Left lung (tissue), 10 donors: ENCODE data around the gene CCDC188. TPM values are rescaled to one million over a fixed set of nuclear protein-coding genes. Genes with fewer than 3 reads are reported as not detected.

Source experiments
- ATAC-seq: fragments of 200-7000 bp; cut with Tn5 transposase; one replicate; pipeline ENCODE4 v1.9.1; 2020; ENCODE audit warnings: moderate library complexity
- DNase-seq, 4 donors: peaks; one replicate each; pipeline ENCODE4 v3.0.0-alpha.2; 2013 to 2020
- H3K27ac ChIP-seq, 2 donors: fragments of 200-600 bp; sonication (generic) in 1 of 2; one replicate each; pipeline versions ENCODE4 v1.5.0 to v1.8.0; 2020 to 2021
- H3K27me3 ChIP-seq, 2 donors: fragments of 200-600 bp; sonication (generic) in 1 of 2; one replicate each; pipeline versions ENCODE4 v1.5.0 to v1.8.0; 2020 to 2021
- H3K36me3 ChIP-seq, 2 donors: fragments of 200-600 bp; sonication (generic) in 1 of 2; one replicate each; pipeline versions ENCODE4 v1.5.0 to v1.8.0; 2020 to 2021
- H3K4me1 ChIP-seq, 2 donors: fragments of 200-600 bp; one replicate each; pipeline ENCODE4 v1.8.0; 2021
- H3K4me3 ChIP-seq, 2 donors: fragments of 200-600 bp; sonication (generic) in 1 of 2; one replicate each; pipeline versions ENCODE4 v1.5.0 to v1.8.0; 2020 to 2021; ENCODE audit warnings: mild to moderate bottlenecking in 1 of 2
- H3K9me3 ChIP-seq, 2 donors: fragments of 200-600 bp; sonication (generic) in 1 of 2; one replicate each; pipeline versions ENCODE4 v1.5.0 to v1.8.0; 2020 to 2021
- intact Hi-C, 2 donors: fragments of 100-400 bp; cut with DNase I; formaldehyde crosslinking; loops; one replicate each; pipeline versions ENCODE4 v1.11.2 to v1.14.2; 2022
- polyA plus RNA-seq, 6 donors: library from polyadenylated mRNA; unstranded; fragments of 120-200 nt; gene quantifications; one replicate each; pipeline ENCODE4 v1.2.1, GENCODE V29; 2013; ENCODE audit not compliant: insufficient read length in 6 of 6
- total RNA-seq, 2 donors: library from RNA; stranded (reverse); fragmentation: NEBNext Ultra II Directional; extraction: Animal tissue kit (Norgen Biotek cat#: 25700); gene quantifications; one replicate each; pipeline ENCODE4 v1.2.1, GENCODE V29; 2021
- TF ChIP-seq, protein P1 (sequence below), 2 donors: fragments of 200-600 bp; sonication (generic) in 1 of 2; IDR thresholded peaks; one replicate each; pipeline versions ENCODE4 v1.5.0 to v1.8.0; 2021; ENCODE audit warnings: antibody characterized with exemption in 2 of 2
- donor health status: DM: no; HTN: yes; CAD: no.
- donor health status: DM: no; HTN: no; CAD: no.

The CCDC188 gene
- total and polyA plus RNA-seq, 8 donors, result 1.1 to 3.9 (median 1.7) TPM

DNA sequence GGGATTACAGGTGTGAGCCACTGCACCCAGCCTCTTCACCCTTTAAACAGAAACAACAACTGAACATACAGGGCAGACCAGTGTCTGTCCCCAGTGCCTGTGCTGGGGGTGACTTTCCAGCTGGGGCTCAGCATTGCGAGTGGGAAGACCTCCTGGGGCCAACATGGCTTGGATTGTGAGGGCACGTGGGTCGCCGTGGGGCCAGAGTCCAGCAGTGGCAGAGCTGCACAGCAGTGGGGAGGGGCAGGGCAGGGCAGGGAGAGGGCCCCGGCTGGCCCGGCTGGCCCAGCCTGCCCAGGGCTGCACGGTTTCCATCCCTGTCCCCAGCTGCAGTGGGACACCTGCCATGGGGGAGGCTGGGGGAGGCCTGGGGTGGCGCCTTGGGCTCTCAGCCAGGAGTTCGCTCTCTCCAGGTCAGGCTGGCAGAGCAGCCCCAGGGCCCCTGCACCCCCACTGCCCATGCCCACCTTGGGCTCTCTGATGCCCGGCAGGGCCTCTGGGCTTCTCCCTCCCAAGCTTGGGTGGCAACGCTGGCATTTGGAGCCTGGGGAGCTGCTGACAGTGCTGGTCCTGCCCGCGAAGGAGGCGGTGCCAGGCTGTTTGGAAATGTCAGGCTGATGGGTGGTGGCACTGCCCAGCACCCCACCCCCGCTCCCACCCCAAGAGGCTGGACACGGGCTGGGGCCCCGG, 30.5 kb upstream of the CCDC188 start:
- no peak for DNase-seq
- intact Hi-C loops, result no loop called here
- no peaks in the 10 kb centered on the region for H3K36me3 ChIP-seq

DNA sequence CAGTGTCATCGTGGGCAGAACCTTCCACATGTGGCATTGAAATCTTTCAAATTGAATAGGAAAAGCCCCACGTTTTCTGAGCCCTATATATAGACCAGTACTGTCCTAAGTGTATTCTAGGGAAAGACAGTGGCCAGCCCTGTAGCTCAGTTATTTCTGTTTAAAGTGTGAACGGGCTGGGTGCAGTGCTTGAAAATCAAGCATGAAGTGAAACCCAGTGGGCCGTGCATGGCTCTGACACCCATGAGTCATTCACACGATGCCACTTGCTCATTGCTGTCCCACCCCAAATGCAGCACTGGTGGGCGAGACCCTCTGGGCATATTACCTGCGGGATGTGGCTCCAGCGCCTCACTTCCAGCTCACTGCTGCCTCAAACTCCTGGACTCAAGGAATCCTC, 29.8 kb upstream of the CCDC188 start:
- TF ChIP-seq, protein P1, sequence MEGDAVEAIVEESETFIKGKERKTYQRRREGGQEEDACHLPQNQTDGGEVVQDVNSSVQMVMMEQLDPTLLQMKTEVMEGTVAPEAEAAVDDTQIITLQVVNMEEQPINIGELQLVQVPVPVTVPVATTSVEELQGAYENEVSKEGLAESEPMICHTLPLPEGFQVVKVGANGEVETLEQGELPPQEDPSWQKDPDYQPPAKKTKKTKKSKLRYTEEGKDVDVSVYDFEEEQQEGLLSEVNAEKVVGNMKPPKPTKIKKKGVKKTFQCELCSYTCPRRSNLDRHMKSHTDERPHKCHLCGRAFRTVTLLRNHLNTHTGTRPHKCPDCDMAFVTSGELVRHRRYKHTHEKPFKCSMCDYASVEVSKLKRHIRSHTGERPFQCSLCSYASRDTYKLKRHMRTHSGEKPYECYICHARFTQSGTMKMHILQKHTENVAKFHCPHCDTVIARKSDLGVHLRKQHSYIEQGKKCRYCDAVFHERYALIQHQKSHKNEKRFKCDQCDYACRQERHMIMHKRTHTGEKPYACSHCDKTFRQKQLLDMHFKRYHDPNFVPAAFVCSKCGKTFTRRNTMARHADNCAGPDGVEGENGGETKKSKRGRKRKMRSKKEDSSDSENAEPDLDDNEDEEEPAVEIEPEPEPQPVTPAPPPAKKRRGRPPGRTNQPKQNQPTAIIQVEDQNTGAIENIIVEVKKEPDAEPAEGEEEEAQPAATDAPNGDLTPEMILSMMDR (IDR thresholded peaks at IDR 0.05), result no peak
- intact Hi-C loops, result no loop called here
- H3K9me3 ChIP-seq, result no peaks in the 10 kb centered on the region
- no peak overlapping the region for H3K27ac ChIP-seq
- no peak overlapping the region for H3K4me3 ChIP-seq
- no peaks in the 10 kb centered on the region for H3K4me1 ChIP-seq
- DNase-seq (no peak), ATAC-seq (no peak)
- no peaks in the 10 kb centered on the region for H3K36me3 ChIP-seq
- no peaks in the 10 kb centered on the region for H3K27me3 ChIP-seq

More for the DNA sequence above, 30.5 kb upstream of the CCDC188 start:
- no peak for ATAC-seq
- Histone ChIP-seq H3K27ac (no peak overlapping the region), H3K9me3 (no peaks in the 10 kb centered on the region), H3K4me3 (no peak overlapping the region), H3K4me1 (no peaks in the 10 kb centered on the region), H3K27me3 (no peaks in the 10 kb centered on the region)
- TF ChIP-seq, protein P1 (IDR thresholded peaks at IDR 0.05), result no peak

DNA sequence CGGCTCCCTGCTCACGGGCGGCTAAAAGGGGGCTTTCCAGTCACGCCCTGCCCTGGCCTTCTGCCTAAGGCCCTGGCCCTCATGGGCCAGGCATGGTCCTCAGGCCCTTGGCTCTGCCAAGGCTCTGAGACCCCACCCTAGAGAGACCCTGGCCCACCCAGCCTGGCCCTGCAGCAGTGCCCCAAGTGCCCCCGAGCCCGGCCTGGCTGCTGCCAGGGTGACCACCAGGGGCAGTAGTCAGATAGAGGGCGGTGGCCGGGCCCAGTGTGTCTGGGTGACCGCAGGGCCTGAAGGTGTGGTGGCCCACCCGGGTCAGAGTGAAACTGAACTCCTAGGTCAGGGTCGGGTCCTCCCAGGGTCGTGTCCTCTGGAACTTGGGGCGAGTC, 29.4 kb upstream of the CCDC188 start:
- no peaks in the 10 kb centered on the region for H3K9me3 ChIP-seq
- no peak overlapping the region for H3K27ac ChIP-seq
- no peaks in the 10 kb centered on the region for H3K36me3 ChIP-seq
- TF ChIP-seq, protein P1 (IDR thresholded peaks at IDR 0.05), result no peak
- H3K4me3 ChIP-seq, result no peak overlapping the region
- H3K27me3 ChIP-seq, result no peaks in the 10 kb centered on the region
- H3K4me1 ChIP-seq, result no peaks in the 10 kb centered on the region
- intact Hi-C loops, result no loop called here
- ATAC-seq (no peak), DNase-seq (no peak)

DNA sequence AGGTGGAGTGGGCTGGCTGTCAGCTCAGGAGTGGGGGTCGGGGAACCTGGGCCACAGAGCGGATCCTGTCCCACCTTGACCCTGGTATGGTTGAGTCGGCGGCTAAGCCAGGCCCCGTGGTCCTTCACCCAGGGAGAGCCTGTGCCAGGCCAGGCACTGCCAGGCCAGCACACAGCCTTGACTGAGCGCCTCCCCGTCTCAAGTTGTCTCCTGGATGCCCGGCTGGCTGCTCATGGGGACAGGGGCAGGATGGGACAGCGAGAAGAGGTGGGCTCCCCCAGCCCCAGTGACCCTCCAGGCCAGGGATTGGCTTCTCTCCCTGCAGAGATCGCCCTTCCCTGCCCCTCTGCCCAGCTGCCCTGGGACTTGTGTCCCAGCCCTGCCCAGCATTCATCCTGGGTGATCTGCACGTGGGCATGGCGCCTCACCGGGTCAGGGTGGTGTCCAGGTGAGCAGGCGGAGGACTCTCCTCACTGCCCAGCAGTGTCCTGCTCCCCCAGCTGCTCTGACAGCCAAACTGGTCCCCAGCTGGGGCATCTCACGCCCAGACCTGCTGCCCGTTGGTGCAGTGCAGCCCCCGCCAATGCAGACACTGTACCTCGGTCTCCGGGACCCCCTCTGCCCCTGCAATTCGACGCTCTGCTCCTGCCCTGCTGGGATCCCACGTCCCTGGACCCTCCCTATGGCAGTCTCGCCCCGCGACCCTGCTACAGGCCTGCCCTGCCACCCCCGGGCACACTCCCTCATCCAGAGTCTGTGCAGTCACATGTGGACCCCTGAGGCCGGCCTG, 28.8 kb upstream of the CCDC188 start:
- TF ChIP-seq, protein P1 (IDR thresholded peaks at IDR 0.05), result no peak
- no peak for ATAC-seq
- Histone ChIP-seq H3K4me3 (no peak overlapping the region), H3K9me3 (no peaks in the 10 kb centered on the region), H3K27ac (no peak overlapping the region), H3K36me3 (no peaks in the 10 kb centered on the region), H3K4me1 (no peaks in the 10 kb centered on the region), H3K27me3 (no peaks in the 10 kb centered on the region)
- intact Hi-C loops, result no loop called here
- DNase-seq, result no peak

DNA sequence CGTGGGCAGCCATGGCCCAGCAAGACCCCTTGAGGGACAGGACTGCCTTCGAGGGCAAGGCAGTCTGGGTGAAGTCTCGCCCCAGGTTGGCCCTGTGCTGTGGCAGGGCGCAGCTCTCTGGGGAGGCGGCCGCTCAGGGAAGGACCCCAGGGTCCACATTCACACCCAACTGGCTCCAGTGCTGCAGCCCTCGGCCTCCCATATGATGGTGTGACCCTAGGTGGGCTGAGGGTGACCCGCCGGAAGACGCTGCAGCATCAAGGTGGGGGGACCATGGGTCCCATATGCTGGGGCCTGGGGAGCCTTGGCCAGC, 28.0 kb upstream of the CCDC188 start:
- Histone ChIP-seq H3K4me1 (no peaks in the 10 kb centered on the region), H3K9me3 (no peaks in the 10 kb centered on the region), H3K27ac (no peak overlapping the region), H3K4me3 (no peak overlapping the region), H3K36me3 (no peaks in the 10 kb centered on the region), H3K27me3 (no peaks in the 10 kb centered on the region)
- DNase-seq, result no peak
- no peak for ATAC-seq
- TF ChIP-seq, protein P1 (IDR thresholded peaks at IDR 0.05), result no peak
- intact Hi-C loops, result no loop called here
